Hematopoietic multipotent progenitor cell (in vitro differentiated cells): ENCODE results near the gene MGLL. TPM values are rescaled to one million over a fixed set of nuclear protein-coding genes. Genes with fewer than 3 reads are reported as not detected.
A peak's percentile ranks its signal among the peaks of the same experiment; 100 is the strongest.

Source experiments
- DNase-seq, 3 donors: peaks; one replicate each; pipeline ENCODE4 v3.0.0-alpha.2; 2011 to 2015; ENCODE audit warnings: low read depth in 2 of 3, low spot score in 2 of 3
- total RNA-seq: library from RNA; depleted of rRNA; stranded (reverse); fragments of >200 nt; gene quantifications from one replicate; pipeline ENCODE4 v1.2.3, GENCODE V29; 2012

The MGLL gene
- total RNA-seq, 1 donor = 52.2 TPM

- DNase-seq = no peak
Measured at GRCh38 chr3:127815001-127815400, 7.3 kb downstream of the MGLL start.

GRCh38 chr3:127814325-127814781, 8.0 kb downstream of the MGLL start:
- no peak for DNase-seq

GRCh38 chr3:127812151-127812550, 10.2 kb downstream of the MGLL start:
- DNase-seq = peak in 1 of 3 donors; percentile 31

GRCh38 chr3:127811717-127812116, 10.6 kb downstream of the MGLL start:
- no peak for DNase-seq

- DNase-seq = no peak
Measured at GRCh38 chr3:127809611-127810010, 12.7 kb downstream of the MGLL start.

GRCh38 chr3:127809211-127809610, 13.1 kb downstream of the MGLL start:
- DNase-seq = no peak

- DNase-seq = no peak
Measured at GRCh38 chr3:127808197-127808596, 14.1 kb downstream of the MGLL start.

GRCh38 chr3:127805026-127805753, 17.1 kb downstream of the MGLL start:
- DNase-seq = no peak

GRCh38 chr3:127804141-127804540, 18.2 kb downstream of the MGLL start:
- DNase-seq = no peak

GRCh38 chr3:127803619-127804018, 18.7 kb downstream of the MGLL start:
- DNase-seq = no peak

- DNase-seq = no peak
Measured at GRCh38 chr3:127802606-127803005, 19.7 kb downstream of the MGLL start.

GRCh38 chr3:127801731-127802313, 20.5 kb downstream of the MGLL start:
- DNase-seq = peak in 1 of 3 donors; percentile 39

- peak in 2 of 3 donors; percentile 87 to 97 for DNase-seq
Measured at GRCh38 chr3:127800508-127800907, 21.8 kb downstream of the MGLL start.

- DNase-seq = no peak
Measured at GRCh38 chr3:127799476-127800222, 22.7 kb downstream of the MGLL start.

GRCh38 chr3:127798716-127799115, 23.6 kb downstream of the MGLL start:
- no peak for DNase-seq

- no peak for DNase-seq
Measured at GRCh38 chr3:127796831-127797150, 25.5 kb downstream of the MGLL start.

GRCh38 chr3:127796045-127796830, 26.1 kb downstream of the MGLL start:
- no peak for DNase-seq

GRCh38 chr3:127794972-127795371, 27.3 kb downstream of the MGLL start:
- DNase-seq = no peak

GRCh38 chr3:127794402-127794801, 27.9 kb downstream of the MGLL start:
- DNase-seq = peak in 1 of 3 donors; percentile 21

- no peak for DNase-seq
Measured at GRCh38 chr3:127792541-127793292, 29.6 kb downstream of the MGLL start.
